HEK293T (cell line): ENCODE measurements around the gene FTCDNL1.

ENCODE experiments used
- BHLHE40 ChIP-seq: fragments of 450-650 bp; IDR thresholded peaks from 2 replicates; pipeline ENCODE4 v1.6.1; 2016; ENCODE audit warnings: mild to moderate bottlenecking, moderate library complexity, borderline replicate concordance
- FOXM1 ChIP-seq: fragments of 450-650 bp; IDR thresholded peaks from 2 replicates; pipeline ENCODE4 v1.6.1; 2017; ENCODE audit warnings: mild to moderate bottlenecking, borderline replicate concordance
- LEF1 ChIP-seq: fragments of 450-650 bp; IDR thresholded peaks from 2 replicates; pipeline ENCODE4 v1.6.1; 2017; ENCODE audit warnings: mild to moderate bottlenecking, borderline replicate concordance
- NFRKB ChIP-seq: fragments of 450-650 bp; IDR thresholded peaks from 2 replicates; pipeline ENCODE4 v1.6.1; 2016; ENCODE audit warnings: mild to moderate bottlenecking, moderate library complexity
- ZNF384 ChIP-seq: fragments of 450-650 bp; IDR thresholded peaks from 2 replicates; pipeline ENCODE4 v1.6.1; 2016

DNA sequence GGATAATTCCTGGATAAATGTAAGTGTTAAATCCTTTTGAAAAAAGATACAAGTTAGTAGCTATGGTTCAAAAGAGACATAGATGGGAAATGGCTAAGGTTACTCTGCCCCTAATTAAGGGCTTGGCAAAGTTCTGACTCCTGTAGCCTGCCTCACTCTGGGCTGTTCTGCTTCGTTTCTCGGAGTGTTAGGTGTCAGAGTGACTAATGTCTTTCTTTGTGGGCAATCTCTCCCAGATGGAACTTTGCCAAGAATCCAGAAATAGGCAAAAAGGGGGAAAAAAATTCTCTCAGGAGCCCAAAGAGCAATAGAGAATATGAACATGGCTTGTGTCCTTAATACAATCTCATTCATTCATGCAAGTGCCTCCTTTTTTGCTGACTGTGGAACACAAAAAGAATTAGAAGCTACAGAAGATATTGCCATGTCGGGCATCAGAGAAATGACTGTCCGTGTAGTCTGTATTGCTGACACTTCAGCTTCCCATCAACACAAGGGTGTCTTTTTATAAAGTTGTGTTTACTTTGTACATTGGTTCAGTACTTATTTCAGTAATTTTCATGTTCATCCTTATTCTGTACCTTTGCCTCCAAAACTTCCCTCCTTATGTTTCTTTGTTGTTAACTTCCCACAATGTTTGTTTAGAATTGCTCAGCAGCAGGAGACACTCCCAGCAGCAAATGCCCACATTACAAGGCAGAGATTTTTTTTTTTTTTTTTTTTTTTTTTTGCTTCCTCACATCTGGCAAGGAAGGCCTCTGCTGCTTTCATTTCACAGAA lies 134.0 kb downstream of the FTCDNL1 start:
- TF ChIP-seq BHLHE40 (no peak), FOXM1 (no peak), NFRKB (no peak), LEF1 (no peak), ZNF384 (no peak)
